Peyer's patch (tissue), 4 donors: ENCODE data around the gene OBSL1.

Experiments
- CTCF ChIP-seq, 6 experiments: fragments of 450-650 bp in 4 of 6; fragments of 200-600 bp in 2 of 6; sonication (generic) in 1 of 6; IDR thresholded peaks; one replicate each; pipeline ENCODE4 v1.5.1; 2017 to 2019; ENCODE audit warnings: antibody characterized with exemption in 6 of 6, mild to moderate bottlenecking in 3 of 6, moderate library complexity in 1 of 6
- POLR2A ChIP-seq, 2 donors: fragments of 450-650 bp; IDR thresholded peaks; one replicate each; pipeline ENCODE4 v1.5.1; 2017; ENCODE audit warnings: antibody characterized with exemption in 2 of 2, mild to moderate bottlenecking in 2 of 2, moderate library complexity in 2 of 2

- no peak for TF ChIP-seq CTCF (IDR thresholded peaks at IDR 0.05)
- TF ChIP-seq POLR2A (IDR thresholded peaks at IDR 0.05), result no peak
These were observed 43.9 kb downstream of the OBSL1 start for GRCh38 chr2:219527472-219527871.
